ENCODE measurements around the gene MECP2.

DNA sequence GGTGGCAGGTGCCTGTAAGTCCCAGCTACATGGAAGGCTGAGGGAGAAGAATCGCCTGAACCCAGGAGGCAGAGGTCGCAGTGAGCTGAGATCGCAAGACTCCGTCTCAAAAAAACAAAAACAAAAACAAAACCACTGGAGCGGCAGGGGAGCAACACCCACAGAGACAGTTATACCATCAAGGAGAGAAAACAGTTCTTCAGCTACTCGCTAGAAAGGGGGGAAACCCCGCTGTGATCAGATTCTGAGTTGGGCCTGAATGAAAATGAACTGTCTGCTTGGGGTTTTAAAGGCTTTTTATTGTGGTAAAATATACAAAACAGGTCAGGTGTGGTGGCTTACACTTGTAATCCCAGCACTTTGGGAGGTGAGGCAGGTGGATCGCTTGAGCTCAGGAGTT is 61.0 kb downstream of the MECP2 start:
- TF ChIP-seq, protein P1, sequence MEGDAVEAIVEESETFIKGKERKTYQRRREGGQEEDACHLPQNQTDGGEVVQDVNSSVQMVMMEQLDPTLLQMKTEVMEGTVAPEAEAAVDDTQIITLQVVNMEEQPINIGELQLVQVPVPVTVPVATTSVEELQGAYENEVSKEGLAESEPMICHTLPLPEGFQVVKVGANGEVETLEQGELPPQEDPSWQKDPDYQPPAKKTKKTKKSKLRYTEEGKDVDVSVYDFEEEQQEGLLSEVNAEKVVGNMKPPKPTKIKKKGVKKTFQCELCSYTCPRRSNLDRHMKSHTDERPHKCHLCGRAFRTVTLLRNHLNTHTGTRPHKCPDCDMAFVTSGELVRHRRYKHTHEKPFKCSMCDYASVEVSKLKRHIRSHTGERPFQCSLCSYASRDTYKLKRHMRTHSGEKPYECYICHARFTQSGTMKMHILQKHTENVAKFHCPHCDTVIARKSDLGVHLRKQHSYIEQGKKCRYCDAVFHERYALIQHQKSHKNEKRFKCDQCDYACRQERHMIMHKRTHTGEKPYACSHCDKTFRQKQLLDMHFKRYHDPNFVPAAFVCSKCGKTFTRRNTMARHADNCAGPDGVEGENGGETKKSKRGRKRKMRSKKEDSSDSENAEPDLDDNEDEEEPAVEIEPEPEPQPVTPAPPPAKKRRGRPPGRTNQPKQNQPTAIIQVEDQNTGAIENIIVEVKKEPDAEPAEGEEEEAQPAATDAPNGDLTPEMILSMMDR (IDR thresholded peaks at IDR 0.05) = no peak
- no peak for TF ChIP-seq POLR2A (IDR thresholded peaks at IDR 0.05)

All from suprapubic skin (tissue), 3 donors.